HG02678 (cell line): ENCODE results near the gene TEDC2.
"Not testable (repeated sequence)": the region's sequence is repeated elsewhere in the genome, so short reads cannot be mapped to it uniquely, and the experiment has no call there.

Experiments used
- ATAC-seq: cut with Tn5 transposase; IDR thresholded peaks from one replicate; pipeline ENCODE4 v1.9.1; 2021; ENCODE audit warnings: mild to moderate bottlenecking, moderate library complexity; ENCODE audit not compliant: unreplicated experiment

TEDC2 gene

GRCh38 chr16:2437032-2437790 is 22.7 kb upstream of the TEDC2 start:
- no peak for ATAC-seq

GRCh38 chr16:2438121-2438520 is 21.8 kb upstream of the TEDC2 start:
- no peak for ATAC-seq

- ATAC-seq, result no peak
Measured at GRCh38 chr16:2439598-2439997, 20.3 kb upstream of the TEDC2 start.

DNA sequence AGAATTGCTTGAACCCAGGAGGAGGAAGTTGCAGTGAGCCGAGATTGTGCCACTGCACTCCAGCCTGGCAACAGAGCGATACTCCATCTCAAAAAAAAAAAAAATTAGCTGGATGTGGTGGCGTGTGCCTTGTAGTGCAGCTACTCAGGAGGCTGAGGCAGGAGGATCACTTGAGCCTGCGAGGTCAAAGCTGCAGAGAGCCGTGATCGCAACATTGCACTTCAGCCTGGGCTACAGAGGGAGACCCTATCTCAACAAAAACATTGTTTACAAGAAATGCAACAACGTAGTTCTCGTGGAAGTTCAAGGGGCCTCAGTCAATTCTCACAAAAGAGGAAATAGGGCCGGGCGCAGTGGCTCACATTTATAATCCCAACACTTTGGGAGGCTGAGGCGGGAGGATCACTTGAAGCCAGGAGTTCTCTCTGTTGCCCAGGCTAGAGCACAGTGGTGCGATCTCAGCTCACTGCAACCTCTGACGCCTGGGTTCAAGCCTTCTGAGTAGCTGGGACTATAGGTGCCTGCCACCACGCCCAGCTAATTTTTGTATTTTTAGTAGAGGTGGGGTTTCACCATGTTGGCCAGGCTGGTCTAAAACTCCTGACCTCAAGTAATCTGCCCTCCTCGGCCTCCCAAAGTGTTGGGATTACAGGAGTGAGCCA is 18.6 kb upstream of the TEDC2 start:
- not testable (repeated sequence) for ATAC-seq

DNA sequence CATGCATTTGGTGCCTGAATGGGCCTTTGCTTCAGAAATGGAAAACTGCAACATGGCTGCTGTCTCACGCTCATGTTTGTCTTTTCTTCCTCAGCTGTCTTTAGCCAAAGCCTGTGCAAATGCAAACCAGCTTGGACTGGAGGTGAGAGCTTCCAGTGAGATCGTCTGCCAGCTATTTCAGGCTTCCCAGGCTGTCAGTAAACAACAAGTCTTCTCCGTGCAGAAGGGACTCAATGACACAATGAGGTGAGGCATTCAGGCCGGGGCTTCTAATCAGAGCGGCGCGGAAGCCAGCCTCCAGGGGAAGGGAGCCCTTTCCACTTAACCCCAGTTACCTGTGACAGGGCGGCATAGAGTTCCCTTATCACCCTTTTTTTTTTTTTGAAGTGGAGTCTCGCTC is 16.4 kb upstream of the TEDC2 start:
- no peak for ATAC-seq

- ATAC-seq, result no peak
Measured at GRCh38 chr16:2447920-2448583, 11.9 kb upstream of the TEDC2 start.

DNA sequence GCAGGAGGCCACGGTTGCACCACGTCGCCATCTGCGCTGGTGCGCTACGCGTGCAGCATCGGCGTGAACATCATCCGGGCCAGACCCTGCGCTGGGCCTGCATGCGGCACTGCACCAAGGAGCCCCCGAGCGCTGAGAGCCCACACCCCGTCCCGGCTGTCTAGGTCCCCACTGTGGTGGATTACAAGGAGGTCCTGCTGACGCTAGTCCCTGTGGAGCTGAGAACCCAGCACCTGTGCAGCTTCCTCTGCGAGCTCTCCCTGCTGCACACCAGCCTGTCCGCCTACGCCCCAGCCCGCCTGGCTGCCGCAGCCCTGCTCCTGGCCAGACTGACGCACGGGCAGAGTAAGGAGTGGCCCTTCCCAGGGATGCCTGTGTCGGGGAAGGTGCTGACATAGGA is 10.8 kb upstream of the TEDC2 start:
- no peak for ATAC-seq

DNA sequence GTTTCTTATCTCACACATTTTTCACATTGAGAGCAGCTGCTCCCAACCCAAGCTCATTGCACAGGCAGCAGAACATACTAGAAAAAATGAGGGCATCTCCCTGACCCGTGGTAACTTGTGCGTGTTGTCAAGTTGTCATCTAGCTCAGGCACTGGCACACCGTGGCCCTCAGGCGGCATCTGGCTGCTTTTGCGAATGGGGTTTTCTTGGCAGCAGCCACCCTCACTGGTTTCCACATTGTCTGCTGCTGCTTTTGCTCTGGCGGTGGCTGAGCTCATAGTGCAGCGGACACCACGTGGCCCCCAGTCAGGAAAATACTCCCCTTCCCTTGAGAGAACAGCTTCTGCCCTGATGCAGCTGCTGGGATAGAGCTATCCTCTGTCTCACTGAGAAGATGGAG is 9.4 kb upstream of the TEDC2 start:
- ATAC-seq, result no peak

GRCh38 chr16:2450975-2451381 is 8.9 kb upstream of the TEDC2 start:
- ATAC-seq, result no peak

- no peak for ATAC-seq
Measured at GRCh38 chr16:2451851-2452320, 8.0 kb upstream of the TEDC2 start.

GRCh38 chr16:2452650-2453049 is 7.3 kb upstream of the TEDC2 start:
- ATAC-seq, result no peak

- ATAC-seq, result no peak
Measured at GRCh38 chr16:2455081-2455845, 4.6 kb upstream of the TEDC2 start.

- no peak for ATAC-seq
Measured at GRCh38 chr16:2456551-2457153, 3.3 kb upstream of the TEDC2 start.

GRCh38 chr16:2457267-2457666 is 2.6 kb upstream of the TEDC2 start:
- ATAC-seq, result no peak

DNA sequence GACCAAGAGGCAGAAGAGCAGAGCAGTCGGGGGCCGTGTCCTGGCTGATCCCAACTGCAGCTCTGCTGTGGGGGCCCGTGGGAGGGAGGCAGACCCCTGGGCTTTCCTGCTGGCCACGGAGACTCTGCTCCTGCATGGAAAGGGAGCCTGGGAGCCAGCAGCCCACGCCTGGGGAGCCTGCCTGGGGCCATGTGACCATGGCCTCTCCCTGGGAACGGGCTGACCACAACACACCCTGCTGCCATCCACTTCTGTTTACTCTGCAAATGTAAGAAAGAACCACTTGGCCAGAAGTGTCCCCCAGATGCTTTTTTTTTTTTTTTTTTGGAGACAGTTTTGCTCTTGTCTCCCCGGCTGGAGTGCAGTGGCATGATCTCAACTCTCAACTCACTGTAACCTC is 2.0 kb upstream of the TEDC2 start:
- no peak for ATAC-seq

DNA sequence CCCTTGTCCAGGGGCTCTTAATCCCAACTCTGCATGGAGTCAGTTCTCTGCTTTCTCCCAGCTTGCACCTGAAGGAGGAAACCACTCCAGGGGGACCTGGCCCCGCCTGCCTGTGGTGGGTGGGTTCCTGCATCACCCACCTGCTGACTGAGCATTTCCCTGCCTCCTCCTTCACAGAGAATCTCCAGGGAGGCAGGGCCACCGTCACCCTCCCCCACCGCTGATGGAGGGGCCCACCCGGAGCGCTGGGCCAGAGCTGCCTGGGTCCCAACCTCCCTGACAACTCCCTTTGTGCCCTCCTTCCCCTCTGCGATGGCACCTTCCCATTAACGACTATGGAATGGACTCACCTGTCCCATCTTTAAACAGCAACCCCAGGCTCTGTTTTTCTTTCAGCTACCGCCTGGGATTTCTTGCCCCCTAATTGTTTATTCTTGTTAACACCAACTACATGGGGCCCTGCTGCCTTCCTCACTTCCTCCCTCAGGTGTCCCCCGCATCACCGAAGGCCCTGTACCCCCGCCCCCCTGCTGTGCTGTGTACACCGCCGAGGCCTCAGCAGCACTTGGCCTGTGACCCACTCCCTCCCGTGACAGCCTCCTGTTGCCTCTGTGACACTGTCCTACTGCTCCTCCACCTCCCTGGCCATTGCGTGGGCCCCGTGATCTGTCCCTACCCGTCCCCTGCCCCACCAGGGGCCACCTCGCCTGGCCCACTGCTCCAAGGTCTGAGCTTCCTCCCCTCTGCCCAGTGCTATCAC is 842 bp upstream of the TEDC2 start:
- ATAC-seq, result no peak

- no peak for ATAC-seq
Measured at GRCh38 chr16:2460391-2460713, 443 bp downstream of the TEDC2 start.

DNA sequence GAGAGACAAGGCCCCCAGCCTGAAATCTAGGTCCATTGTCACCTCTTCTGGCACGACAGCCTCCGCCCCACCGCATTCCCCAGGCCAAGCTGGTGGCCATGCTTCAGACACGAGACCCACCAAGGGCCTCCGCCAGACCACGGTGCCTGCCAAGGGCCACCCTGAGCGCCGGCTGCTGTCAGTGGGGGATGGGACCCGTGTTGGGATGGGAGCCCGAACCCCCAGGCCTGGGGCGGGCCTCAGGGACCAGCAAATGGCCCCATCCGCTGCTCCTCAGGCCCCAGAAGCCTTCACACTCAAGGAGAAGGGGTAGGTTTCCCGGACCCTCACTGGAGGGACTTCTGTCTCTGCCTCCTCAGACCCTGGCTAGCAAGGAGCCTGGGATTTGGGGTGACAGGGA is 1.0 kb downstream of the TEDC2 start:
- ATAC-seq, result no peak

DNA sequence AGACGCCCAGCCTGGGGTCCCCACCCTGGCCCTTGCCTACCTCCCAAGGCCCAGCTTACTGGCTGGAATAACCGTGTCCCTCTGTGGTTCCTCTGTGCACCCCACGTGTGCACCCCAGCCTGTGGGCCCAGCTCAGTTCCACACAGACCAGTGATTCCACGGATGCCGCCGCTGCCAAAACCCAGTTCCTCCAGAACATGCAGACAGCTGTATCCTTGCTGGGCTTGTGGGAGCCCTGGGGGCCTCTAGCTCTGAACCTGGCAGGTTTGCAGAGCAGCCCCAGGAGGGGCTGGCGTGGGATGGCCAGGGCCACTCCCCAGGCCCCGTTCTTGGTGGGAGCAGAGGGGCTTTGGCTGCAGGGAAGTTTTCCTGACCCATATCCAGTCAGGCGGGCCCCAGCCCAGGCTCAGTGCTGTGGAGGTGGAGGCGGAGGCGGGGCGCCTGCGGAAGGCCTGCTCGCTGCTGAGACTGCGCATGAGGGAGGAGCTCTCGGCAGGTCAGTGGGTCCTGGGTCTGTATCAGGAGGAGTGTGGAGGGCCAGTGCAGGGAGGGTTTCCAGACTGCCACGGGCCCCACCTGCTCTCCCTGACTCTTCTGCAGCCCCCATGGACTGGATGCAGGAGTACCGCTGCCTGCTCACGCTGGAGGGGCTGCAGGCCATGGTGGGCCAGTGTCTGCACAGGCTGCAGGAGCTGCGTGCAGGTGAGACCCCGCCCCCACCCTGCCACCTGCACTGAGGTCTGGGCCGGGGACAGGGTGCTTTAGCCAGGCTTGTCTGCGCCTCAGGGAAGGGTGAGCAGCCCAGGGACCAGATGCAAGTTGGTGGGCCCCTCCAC is 2.3 kb downstream of the TEDC2 start:
- ATAC-seq, result no peak
